ENCODE data around the gene MGMT.

- TF ChIP-seq CTCF (IDR thresholded peaks at IDR 0.05): no peak
- no peak for TF ChIP-seq POLR2A (IDR thresholded peaks at IDR 0.05)
- TF ChIP-seq POLR2AphosphoS5 (IDR thresholded peaks at IDR 0.05): no peak
- no peak for TF ChIP-seq EP300 (IDR thresholded peaks at IDR 0.05)
Measured at GRCh38 chr10:129715805-129716204, 248.8 kb downstream of the MGMT start.
